Body of pancreas (tissue), 4 donors: ENCODE data around the gene TRIM44.

Source experiments
- POLR2A ChIP-seq, 3 donors: fragments of 450-650 bp; IDR thresholded peaks; one replicate each; pipeline ENCODE4 v1.6.1; 2016; ENCODE audit warnings: antibody characterized with exemption in 3 of 3, mild to moderate bottlenecking in 2 of 3
- TF ChIP-seq, protein P1 (sequence below), 7 experiments: fragments of 450-650 bp in 4 of 7; fragments of 200-600 bp in 3 of 7; sonication (generic) in 3 of 7; IDR thresholded peaks; one replicate each; pipeline ENCODE4 v1.5.1; 2016 to 2019; ENCODE audit warnings: antibody characterized with exemption in 7 of 7

- TF ChIP-seq, protein P1, sequence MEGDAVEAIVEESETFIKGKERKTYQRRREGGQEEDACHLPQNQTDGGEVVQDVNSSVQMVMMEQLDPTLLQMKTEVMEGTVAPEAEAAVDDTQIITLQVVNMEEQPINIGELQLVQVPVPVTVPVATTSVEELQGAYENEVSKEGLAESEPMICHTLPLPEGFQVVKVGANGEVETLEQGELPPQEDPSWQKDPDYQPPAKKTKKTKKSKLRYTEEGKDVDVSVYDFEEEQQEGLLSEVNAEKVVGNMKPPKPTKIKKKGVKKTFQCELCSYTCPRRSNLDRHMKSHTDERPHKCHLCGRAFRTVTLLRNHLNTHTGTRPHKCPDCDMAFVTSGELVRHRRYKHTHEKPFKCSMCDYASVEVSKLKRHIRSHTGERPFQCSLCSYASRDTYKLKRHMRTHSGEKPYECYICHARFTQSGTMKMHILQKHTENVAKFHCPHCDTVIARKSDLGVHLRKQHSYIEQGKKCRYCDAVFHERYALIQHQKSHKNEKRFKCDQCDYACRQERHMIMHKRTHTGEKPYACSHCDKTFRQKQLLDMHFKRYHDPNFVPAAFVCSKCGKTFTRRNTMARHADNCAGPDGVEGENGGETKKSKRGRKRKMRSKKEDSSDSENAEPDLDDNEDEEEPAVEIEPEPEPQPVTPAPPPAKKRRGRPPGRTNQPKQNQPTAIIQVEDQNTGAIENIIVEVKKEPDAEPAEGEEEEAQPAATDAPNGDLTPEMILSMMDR (IDR thresholded peaks at IDR 0.05): no peak
- no peak for TF ChIP-seq POLR2A (IDR thresholded peaks at IDR 0.05)
These were observed 9.0 kb downstream of the TRIM44 start for GRCh38 chr11:35671396-35672127.
